Gastroesophageal sphincter (tissue), 3 donors: ENCODE data around the gene VPS13C.

Source experiments
- CTCF ChIP-seq, 4 experiments: fragments of 200-600 bp in 2 of 4; fragments of 450-650 bp in 2 of 4; sonication (generic) in 1 of 4; IDR thresholded peaks; one replicate each; pipeline ENCODE4 v1.5.1; 2017 to 2019; ENCODE audit warnings: antibody characterized with exemption in 4 of 4, mild to moderate bottlenecking in 2 of 4, moderate library complexity in 2 of 4
- EP300 ChIP-seq: sonication (generic); formaldehyde crosslinking; IDR thresholded peaks from one replicate; pipeline ENCODE4 v1.6.1; 2017; ENCODE audit warnings: antibody characterized with exemption, mild to moderate bottlenecking
- POLR2A ChIP-seq, 2 donors: fragments of 450-650 bp; IDR thresholded peaks; one replicate each; pipeline ENCODE4 v1.6.1; 2017; ENCODE audit warnings: antibody characterized with exemption in 2 of 2, mild to moderate bottlenecking in 2 of 2, moderate library complexity in 1 of 2
- POLR2AphosphoS5 ChIP-seq: sonication (generic); formaldehyde crosslinking; IDR thresholded peaks from one replicate; pipeline ENCODE4 v1.6.1; 2017; ENCODE audit warnings: antibody characterized with exemption

GRCh38 chr15:61889706-61890105 is 170.5 kb downstream of the VPS13C start:
- TF ChIP-seq CTCF (IDR thresholded peaks at IDR 0.05) (no peak), POLR2A (IDR thresholded peaks at IDR 0.05) (no peak), POLR2AphosphoS5 (no peak), EP300 (no peak)
